ENCODE measurements around the gene MREG.

MREG gene

GRCh38 chr2:216002693-216003092 lies 10.7 kb downstream of the MREG start:
- Histone ChIP-seq H2AFZ (ENCODE audit: low read length) (0 out of 2 replicates have a peak overlapping the region, but pooled peaks have one; percentile 24), H3K9me2 (replicated peaks; ENCODE audit: low read depth, low read length) (no peaks in the 10 kb centered on the region), H3K4me2 (ENCODE audit: low read depth, low read length, poor library complexity, severe bottlenecking) (peak overlapping the region; percentile 91), H3K4me3 (ENCODE audit: low read length, poor library complexity, severe bottlenecking) (peak overlapping the region; percentile 56), H3K9me3 (ENCODE audit: insufficient read depth, low read depth, low read length) (no peaks in the 10 kb centered on the region), H3K4me1 (ENCODE audit: insufficient read depth, low read length, poor library complexity, severe bottlenecking) (peaks cover 85% of the 10 kb centered on the region), H3F3A (ENCODE audit: low read depth) (peaks cover 10% of the 10 kb centered on the region), H4K20me1 (ENCODE audit: insufficient read depth, low read length, poor library complexity, severe bottlenecking) (no peaks in the 10 kb centered on the region), H3K27me3 (ENCODE audit: insufficient read depth, low read length, poor library complexity, severe bottlenecking) (no peaks in the 10 kb centered on the region), H3K36me3 (ENCODE audit: insufficient read depth, low read length) (no peaks in the 10 kb centered on the region; the same call in 1 of the 2 replicates), H3K79me2 (ENCODE audit: insufficient read depth, low read length) (peaks cover 83% of the 10 kb centered on the region), H3K9ac (ENCODE audit: low read depth, low read length, poor library complexity, severe bottlenecking) (peak overlapping the region; percentile 87)
- TF ChIP-seq EZH2phosphoT487 (IDR thresholded peaks at IDR 0.05; ENCODE audit: borderline replicate concordance), result no peak
- TF ChIP-seq, protein P1, sequence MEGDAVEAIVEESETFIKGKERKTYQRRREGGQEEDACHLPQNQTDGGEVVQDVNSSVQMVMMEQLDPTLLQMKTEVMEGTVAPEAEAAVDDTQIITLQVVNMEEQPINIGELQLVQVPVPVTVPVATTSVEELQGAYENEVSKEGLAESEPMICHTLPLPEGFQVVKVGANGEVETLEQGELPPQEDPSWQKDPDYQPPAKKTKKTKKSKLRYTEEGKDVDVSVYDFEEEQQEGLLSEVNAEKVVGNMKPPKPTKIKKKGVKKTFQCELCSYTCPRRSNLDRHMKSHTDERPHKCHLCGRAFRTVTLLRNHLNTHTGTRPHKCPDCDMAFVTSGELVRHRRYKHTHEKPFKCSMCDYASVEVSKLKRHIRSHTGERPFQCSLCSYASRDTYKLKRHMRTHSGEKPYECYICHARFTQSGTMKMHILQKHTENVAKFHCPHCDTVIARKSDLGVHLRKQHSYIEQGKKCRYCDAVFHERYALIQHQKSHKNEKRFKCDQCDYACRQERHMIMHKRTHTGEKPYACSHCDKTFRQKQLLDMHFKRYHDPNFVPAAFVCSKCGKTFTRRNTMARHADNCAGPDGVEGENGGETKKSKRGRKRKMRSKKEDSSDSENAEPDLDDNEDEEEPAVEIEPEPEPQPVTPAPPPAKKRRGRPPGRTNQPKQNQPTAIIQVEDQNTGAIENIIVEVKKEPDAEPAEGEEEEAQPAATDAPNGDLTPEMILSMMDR (conservative IDR thresholded peaks at IDR 0.05; ENCODE audit: low read length), result no peak

- Histone ChIP-seq H3K27me3 (ENCODE audit: insufficient read depth, low read length, poor library complexity, severe bottlenecking) (no peaks in the 10 kb centered on the region), H3K36me3 (ENCODE audit: insufficient read depth, low read length) (peaks cover 2% of the 10 kb centered on the region; the same call in 1 of the 2 replicates), H3K9me3 (ENCODE audit: insufficient read depth, low read depth, low read length) (no peaks in the 10 kb centered on the region), H3K9me2 (replicated peaks; ENCODE audit: low read depth, low read length) (no peaks in the 10 kb centered on the region), H3K9ac (ENCODE audit: low read depth, low read length, poor library complexity, severe bottlenecking) (peak overlapping the region; percentile 87), H3F3A (ENCODE audit: low read depth) (peaks cover 10% of the 10 kb centered on the region), H3K4me3 (ENCODE audit: low read length, poor library complexity, severe bottlenecking) (peak overlapping the region; percentile 56), H3K4me2 (ENCODE audit: low read depth, low read length, poor library complexity, severe bottlenecking) (peak overlapping the region; percentile 91), H3K4me1 (ENCODE audit: insufficient read depth, low read length, poor library complexity, severe bottlenecking) (peaks cover 90% of the 10 kb centered on the region), H3K79me2 (ENCODE audit: insufficient read depth, low read length) (peaks cover 87% of the 10 kb centered on the region), H2AFZ (ENCODE audit: low read length) (0 out of 2 replicates have a peak overlapping the region, but pooled peaks have one; percentile 24), H4K20me1 (ENCODE audit: insufficient read depth, low read length, poor library complexity, severe bottlenecking) (no peaks in the 10 kb centered on the region)
- TF ChIP-seq, protein P1 (conservative IDR thresholded peaks at IDR 0.05; ENCODE audit: low read length), result no peak
- TF ChIP-seq EZH2phosphoT487 (IDR thresholded peaks at IDR 0.05; ENCODE audit: borderline replicate concordance), result no peak
These were observed 11.2 kb downstream of the MREG start for GRCh38 chr2:216002101-216002678.

- peak overlapping the region; percentile 91 for H3K4me2 ChIP-seq (ENCODE audit: low read depth, low read length, poor library complexity, severe bottlenecking)
- peak overlapping the region; percentile 56 for H3K4me3 ChIP-seq (ENCODE audit: low read length, poor library complexity, severe bottlenecking)
- no peaks in the 10 kb centered on the region for H3K27me3 ChIP-seq (ENCODE audit: insufficient read depth, low read length, poor library complexity, severe bottlenecking)
- peaks cover 90% of the 10 kb centered on the region for H3K79me2 ChIP-seq (ENCODE audit: insufficient read depth, low read length)
- TF ChIP-seq EZH2phosphoT487 (IDR thresholded peaks at IDR 0.05; ENCODE audit: borderline replicate concordance), result no peak
- TF ChIP-seq, protein P1 (conservative IDR thresholded peaks at IDR 0.05; ENCODE audit: low read length), result no peak
- peaks cover 86% of the 10 kb centered on the region for H3K4me1 ChIP-seq (ENCODE audit: insufficient read depth, low read length, poor library complexity, severe bottlenecking)
- H3F3A ChIP-seq (ENCODE audit: low read depth), result peaks cover 5% of the 10 kb centered on the region
- H3K9me3 ChIP-seq (ENCODE audit: insufficient read depth, low read depth, low read length), result no peaks in the 10 kb centered on the region
- H3K9me2 ChIP-seq (replicated peaks; ENCODE audit: low read depth, low read length), result no peaks in the 10 kb centered on the region
- peak overlapping the region; percentile 87 for H3K9ac ChIP-seq (ENCODE audit: low read depth, low read length, poor library complexity, severe bottlenecking)
- H3K36me3 ChIP-seq (ENCODE audit: insufficient read depth, low read length), result peaks cover 9% of the 10 kb centered on the region; the same call in 1 of the 2 replicates
- H2AFZ ChIP-seq (ENCODE audit: low read length), result no peak overlapping the region
- H4K20me1 ChIP-seq (ENCODE audit: insufficient read depth, low read length, poor library complexity, severe bottlenecking), result no peaks in the 10 kb centered on the region
These were observed 11.9 kb downstream of the MREG start for GRCh38 chr2:216001216-216002100.
